ENCODE measurements around the gene AOC3. TPM values are rescaled to one million over a fixed set of nuclear protein-coding genes. Genes with fewer than 3 reads are reported as not detected.

Gene AOC3
- total RNA-seq, 1 experiment from 2014 or later = 2.8 TPM

DNA sequence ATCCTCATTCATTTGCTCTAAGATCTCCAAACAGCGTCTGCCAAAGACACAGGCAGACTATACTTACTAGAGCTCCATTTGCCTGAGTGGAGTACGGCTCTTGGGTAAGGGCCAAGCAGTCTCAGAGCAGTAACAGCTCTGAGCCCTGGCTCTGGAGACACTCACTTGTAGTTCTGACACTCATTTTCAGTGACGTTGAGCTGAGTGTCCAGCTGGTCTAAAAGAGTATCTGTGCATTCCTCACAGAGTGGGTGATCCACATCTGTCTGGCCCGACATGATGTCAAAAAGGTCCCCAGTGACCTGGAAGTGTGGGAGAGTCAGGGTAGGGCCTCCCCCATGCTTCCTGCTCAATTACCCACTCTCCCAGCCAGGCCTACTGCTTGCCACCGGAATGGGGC is 32.6 kb upstream of the AOC3 start:
- Histone ChIP-seq H3K23ac (ENCODE audit: insufficient read length, low read depth, low read length) (no peak overlapping the region), H2AK5ac (ENCODE audit: insufficient read length, low read length) (no peak overlapping the region), H3K27ac (ENCODE audit: insufficient read length, low read depth, low read length) (no peak overlapping the region), H3K27me3 (ENCODE audit: insufficient read depth, low read length) (no peaks in the 10 kb centered on the region), H4K8ac (replicated peaks; ENCODE audit: insufficient read length, low read depth, low read length) (no peak overlapping the region), H2AFZ (ENCODE audit: low read length) (no peak overlapping the region), H3K79me2 (ENCODE audit: insufficient read depth, low read length) (peaks cover under 1% of the 10 kb centered on the region; the same call in 1 of the 2 replicates), H3K79me1 (ENCODE audit: insufficient read depth, low read depth, low read length, poor library complexity, severe bottlenecking) (no peaks in the 10 kb centered on the region), H2BK15ac (ENCODE audit: low read depth, low read length) (no peak overlapping the region), H2BK120ac (ENCODE audit: low read depth, low read length, poor library complexity, severe bottlenecking) (no peak overlapping the region), H3T11ph (ENCODE audit: low read length) (no peak overlapping the region), H3K4me2 (ENCODE audit: insufficient read depth, insufficient read length, low read length) (no peak overlapping the region), H4K5ac (ENCODE audit: insufficient read length, low read depth, low read length) (no peak overlapping the region), H3K23me2 (ENCODE audit: insufficient read length, low read depth, low read length, poor library complexity, severe bottlenecking) (peaks cover under 1% of the 10 kb centered on the region), H2BK5ac (ENCODE audit: insufficient read length, low read length) (no peak overlapping the region), H3K9ac (ENCODE audit: extremely low read depth, insufficient read length, low read length) (no peak overlapping the region), H3K4ac (ENCODE audit: low read depth, low read length) (no peak overlapping the region), H2BK20ac (ENCODE audit: low read depth, low read length, poor library complexity, severe bottlenecking) (no peak overlapping the region), H3K4me1 (ENCODE audit: insufficient read depth, low read length) (no peaks in the 10 kb centered on the region), H4K20me1 (ENCODE audit: control insufficient read depth, insufficient read depth, insufficient read length) (no peaks in the 10 kb centered on the region), H2BK12ac (ENCODE audit: insufficient read length, low read depth, low read length) (no peak overlapping the region), H3K9me3 (ENCODE audit: control insufficient read depth, low read depth, low read length) (no peaks in the 10 kb centered on the region), H3K18ac (ENCODE audit: insufficient read length, low read depth, low read length) (no peak overlapping the region), H4K91ac (ENCODE audit: insufficient read length, low read depth, low read length) (no peak overlapping the region), H3K14ac (ENCODE audit: insufficient read depth, low read length) (no peak overlapping the region), H3K56ac (ENCODE audit: insufficient read length, low read depth, low read length) (no peak overlapping the region)
- Mint-ChIP-seq H3K9me3 (no peaks in the 10 kb centered on the region), H3K27ac (no peak overlapping the region), H3K4me1 (peaks cover 1 to 2% of the 10 kb centered on the region in 2 experiments), H3K36me3 (ENCODE audit: insufficient read depth in 1 of 3, low read depth in 3 of 3) (peaks cover 25 to 83% (median 65%) of the 10 kb centered on the region in 3 experiments; a peak in 6 of 7 replicates), H3K4me3 (no peak overlapping the region), H3K27me3 (ENCODE audit: low read depth) (no peaks in the 10 kb centered on the region)
- DNase-seq = no peak
- no CpG with 5 or more reads among the region's 5 CpGs for WGBS (ENCODE audit: extremely low coverage, insufficient read length, low lambda C conversion rate)
- TF ChIP-seq CTCF (conservative IDR thresholded peaks at IDR 0.05) = no peak

Measured in H9 (cell line).